Activated CD4-positive, alpha-beta T cell treated with anti-CD3 and anti-CD28 coated beads for 48 hours (primary cell): ENCODE data around the gene MAN2C1.
"Not testable (repeated sequence)": the region's sequence is repeated elsewhere in the genome, so short reads cannot be mapped to it uniquely, and the experiment has no call there.

ENCODE experiments used
- DNase-seq: peaks from one replicate; pipeline ENCODE4 v3.0.0-alpha.2; 2020

The MAN2C1 gene

DNA sequence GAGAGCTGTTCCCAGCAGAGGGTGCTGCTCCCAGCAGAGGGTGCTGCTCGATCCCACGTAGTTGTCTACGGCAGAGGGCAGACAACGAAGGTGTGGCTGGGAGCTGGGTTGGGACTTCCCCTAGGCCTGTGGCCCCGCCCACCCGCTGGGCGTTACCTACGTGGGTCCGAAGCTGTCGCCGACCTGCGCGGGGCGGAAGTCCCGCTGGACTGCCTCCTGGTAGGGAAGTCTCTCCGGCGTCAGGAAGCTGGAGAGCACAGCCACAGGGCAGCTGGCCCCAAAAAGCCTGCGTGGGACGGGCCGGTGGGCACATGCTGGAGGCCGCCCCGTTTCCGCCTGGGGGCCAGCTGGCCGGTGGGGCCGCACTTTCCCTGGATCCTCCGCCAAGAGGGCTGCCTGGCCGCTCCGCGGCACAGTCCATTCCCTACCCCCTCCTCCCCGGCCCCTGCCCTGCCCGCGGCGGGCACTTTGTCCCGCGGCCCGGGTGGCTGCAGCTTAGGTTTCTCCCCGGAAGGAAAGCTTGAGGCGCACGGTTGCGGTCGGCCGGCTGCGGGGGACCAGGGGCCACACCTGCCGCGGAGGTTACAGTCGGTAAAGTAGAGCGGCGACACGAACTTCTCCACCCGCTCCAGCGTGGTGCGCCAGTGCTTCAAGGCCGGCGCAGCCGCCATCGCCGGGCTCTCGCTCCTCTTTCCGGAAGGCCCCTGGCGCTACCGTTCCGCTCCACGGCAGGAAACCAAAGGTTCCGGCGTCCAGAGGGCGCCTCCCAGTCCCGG, at the start of gene MAN2C1:
TSS of gene MAN2C1 (minus strand) at position 695 of the 776 bp plus-strand sequence. CDS start at position 671, 24 bp downstream.
- peak; percentile 96 for DNase-seq

DNA sequence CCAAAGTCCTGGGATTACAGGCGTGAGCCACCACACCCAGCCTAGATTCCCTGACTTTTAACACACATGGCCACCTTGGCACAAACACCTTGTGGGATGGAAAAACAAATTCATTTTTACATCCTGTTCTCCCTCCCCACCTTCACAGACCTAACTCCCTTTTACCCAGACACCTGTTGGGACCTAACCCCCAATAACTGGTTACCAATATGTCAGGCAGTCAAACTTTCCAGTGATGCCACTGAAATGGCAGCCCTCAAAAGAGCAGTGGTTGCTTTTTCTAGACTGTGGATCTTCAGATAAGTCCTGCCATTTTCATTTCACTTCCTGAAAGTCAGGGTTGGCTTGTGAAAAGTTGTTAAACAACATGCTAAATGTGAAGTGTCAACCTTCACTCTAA, 48.2 kb upstream of the MAN2C1 start:
- DNase-seq, result no peak

GRCh38 chr15:75410196-75410595, 41.8 kb upstream of the MAN2C1 start:
- no peak for DNase-seq

DNA sequence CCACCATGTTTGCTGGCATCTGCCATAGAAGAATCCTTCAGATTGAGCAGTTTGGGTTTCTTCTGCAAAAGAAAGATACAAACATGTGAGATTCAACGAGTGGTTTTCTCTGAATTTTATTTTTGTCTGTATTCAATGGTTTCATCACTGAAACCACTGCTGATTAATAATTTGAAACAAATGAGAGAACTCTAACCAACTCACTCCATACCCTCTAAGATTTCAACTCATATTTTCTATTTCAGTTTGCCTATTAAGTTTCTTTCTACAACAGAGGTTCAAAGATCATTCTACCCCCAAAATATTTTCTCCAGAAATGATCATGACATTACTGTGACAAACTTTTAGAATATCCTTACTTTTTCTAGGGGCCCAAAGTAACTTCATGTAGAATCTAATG, 38.7 kb upstream of the MAN2C1 start:
- DNase-seq, result no peak

GRCh38 chr15:75403892-75404291, 35.5 kb upstream of the MAN2C1 start:
- DNase-seq, result no peak

DNA sequence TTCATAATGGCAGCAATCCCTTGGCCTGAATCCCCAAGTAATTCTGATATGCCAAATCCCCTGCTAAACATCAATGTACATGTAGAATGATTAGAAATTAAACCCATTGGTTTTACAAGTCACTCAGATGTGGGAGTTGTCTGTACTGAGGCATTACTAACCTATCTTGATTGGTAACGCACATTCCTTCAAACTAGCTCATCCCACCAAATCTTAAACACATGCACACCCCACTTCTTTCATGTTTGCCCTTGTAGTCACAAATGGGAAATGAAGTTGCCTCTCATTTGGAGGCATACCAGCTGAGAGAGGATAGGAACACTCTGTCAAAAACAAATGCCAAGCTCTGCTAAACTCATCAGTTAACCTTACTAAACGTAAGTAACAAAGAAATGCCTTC, 29.1 kb upstream of the MAN2C1 start:
- DNase-seq, result no peak

GRCh38 chr15:75389791-75390382, 21.5 kb upstream of the MAN2C1 start:
- no peak for DNase-seq

DNA sequence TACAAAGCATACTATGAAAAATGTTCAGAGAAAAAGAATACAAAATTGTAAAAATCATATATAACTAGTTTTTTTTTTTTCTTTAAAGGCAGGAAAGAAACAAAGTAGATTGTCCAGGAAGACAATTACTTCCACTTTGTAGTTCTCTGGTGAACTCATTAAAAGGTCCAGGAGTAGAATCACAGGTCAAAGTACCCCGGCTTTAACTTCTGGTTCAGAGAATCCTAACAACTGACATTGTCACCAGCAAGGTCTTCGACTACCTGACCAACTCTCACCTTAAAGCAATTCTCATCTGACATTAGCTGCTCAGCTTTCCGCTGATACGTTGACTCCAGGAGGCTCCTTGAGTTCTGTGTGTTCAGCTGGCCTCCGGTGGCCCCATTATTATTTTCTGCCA, 15.6 kb upstream of the MAN2C1 start:
- DNase-seq, result not testable (repeated sequence)

GRCh38 chr15:75380773-75381172, 12.4 kb upstream of the MAN2C1 start:
- DNase-seq, result no peak

DNA sequence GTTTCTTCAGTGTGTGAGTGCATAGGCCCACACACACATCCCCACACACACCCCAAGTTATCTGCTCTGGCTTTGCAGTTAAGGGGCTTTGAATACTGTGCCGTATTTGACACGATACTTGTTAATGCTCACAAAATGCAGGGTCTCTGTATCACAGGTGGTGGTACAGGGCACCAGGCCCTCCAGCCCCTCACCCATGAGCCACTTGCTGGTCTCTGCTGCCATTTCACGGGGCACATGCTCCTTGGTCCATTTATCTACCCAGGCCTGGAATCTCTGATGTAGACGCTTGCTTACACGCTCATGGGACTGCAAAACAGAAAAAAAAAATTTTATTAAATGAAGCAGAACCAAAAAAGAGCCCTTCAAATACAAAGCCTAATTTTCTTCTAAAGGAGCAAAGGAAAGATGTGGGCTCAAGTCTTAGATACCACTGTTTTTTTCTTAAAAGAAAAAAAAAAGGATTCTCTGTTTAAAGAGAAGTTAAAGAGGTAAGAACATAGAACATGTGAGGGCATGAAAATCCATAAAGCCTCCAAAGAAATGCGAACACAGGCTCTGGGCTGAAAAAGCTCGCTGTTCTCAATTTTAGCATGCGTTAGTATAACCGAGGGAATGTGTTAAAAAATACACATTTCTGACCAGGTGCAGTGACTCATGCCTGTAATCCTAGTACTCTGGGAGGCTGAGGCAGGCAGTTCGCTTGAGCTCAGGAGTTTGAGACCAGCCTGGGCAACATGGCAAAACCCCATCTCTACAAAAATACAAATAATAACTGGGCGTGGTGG, 3.7 kb upstream of the MAN2C1 start:
- DNase-seq, result no peak

DNA sequence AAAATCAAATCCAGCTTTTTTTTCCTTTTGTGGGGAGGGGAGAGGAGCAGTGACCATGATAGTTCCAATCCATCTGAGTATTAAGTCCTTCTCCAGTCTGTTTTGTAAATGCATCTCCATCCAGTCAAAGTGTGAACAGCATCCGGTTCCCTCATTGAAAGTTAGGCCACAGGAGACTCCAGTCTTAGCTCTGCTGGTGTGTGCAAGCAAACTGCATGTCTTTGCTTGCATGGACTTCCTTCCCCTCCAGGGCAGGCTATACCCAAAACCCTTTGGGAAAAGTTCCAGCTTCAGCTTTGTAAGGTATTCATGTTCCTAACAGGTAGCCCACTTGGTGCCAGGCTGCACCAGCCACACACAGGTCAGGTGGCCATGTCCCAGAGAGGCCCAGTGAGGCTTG, 3.1 kb upstream of the MAN2C1 start:
- no peak for DNase-seq

- no peak for DNase-seq
Observed at GRCh38 chr15:75369897-75370581, 1.6 kb upstream of the MAN2C1 start.

- DNase-seq, result no peak
Observed at GRCh38 chr15:75368689-75369239, 357 bp upstream of the MAN2C1 start.

GRCh38 chr15:75367406-75367912, 948 bp downstream of the MAN2C1 start:
- DNase-seq, result no peak

GRCh38 chr15:75367006-75367405, 1.4 kb downstream of the MAN2C1 start:
- DNase-seq, result no peak

DNA sequence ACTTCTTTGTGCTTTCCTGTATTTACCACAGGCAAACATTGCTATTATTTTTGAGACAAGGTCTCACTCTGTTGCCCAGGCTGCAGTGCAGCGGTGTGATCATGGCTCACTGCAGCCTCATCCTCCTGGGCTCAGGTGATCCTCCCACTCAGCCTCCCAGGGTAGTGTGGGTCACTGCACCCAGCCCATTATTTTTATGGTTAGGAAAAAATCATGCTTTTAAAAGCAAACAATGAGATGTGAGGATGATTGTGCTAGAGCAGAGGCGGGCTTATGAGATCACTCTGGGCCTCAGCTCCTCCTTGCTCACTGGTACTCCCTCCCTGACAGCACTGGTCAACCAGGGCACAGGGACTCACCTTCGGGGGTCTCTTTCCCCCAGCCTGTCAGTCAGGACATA, 2.2 kb downstream of the MAN2C1 start:
- DNase-seq, result no peak

DNA sequence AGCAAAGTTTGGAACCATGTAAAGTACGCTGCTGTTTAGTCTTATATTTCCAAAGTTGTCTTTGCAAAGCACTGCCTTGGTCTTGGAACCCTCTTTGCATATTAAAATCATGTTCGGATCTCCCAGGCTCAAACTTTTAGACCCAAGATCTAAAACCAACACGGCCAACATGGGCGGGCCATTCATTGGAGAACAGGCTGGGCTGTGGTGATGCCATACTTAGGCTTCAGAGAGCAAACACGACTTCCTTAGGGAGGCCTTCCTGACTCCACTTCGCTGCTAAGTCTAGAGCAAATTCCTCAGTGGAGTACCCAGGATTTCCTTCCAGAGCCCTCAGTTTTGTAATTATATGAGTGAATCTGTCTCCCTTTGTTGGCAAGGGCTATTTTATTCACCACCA, 3.5 kb downstream of the MAN2C1 start:
- no peak for DNase-seq

DNA sequence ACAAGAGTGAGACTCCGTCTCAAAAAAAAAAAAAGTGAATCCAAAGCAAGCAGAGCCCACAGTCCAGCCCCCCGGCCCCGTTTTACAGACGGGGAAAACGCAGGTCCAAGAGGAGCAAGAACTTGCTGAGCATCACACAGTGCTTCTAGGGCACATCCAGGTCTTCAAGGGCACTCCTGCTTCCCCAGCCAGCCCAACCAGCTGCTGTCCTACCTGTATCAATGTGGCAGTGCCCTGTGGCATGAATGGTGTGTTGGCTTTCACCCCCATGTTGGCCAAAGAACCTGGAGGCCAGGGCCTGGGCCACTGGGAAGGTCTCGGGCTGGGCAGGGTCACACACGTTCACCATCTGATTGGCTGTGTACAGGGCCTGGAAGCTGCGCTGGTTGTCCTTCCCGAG, 4.6 kb downstream of the MAN2C1 start:
- no peak for DNase-seq

DNA sequence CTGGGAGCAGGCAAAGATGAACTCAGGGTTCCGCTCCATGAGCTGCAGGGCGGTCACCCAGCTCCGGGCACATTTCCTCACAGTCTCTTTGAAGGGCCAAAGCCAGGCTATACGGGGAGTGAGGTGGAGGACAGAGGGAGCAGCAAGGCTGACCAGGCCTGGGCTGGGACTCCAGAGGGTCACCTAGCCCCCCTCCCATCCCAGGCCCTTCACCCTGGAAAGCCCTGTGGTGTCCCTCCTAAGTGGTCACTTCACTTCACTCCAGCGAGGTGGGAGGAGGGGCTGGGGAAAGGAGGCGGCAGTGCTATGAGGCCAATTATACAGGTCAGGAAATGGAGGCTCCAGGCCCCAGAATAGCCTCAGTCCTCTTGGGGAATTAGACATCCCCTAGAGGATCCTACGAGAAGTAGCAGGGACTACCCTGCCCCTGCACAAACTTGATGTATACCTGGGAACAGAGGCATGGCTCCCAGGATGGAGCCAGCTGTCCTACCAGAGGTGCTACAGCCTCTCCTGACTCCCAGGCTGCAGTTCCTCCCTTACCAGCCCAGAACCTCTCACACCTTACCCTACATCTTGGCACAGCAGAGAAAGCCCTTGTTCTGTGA, 5.7 kb downstream of the MAN2C1 start:
- DNase-seq, result no peak

GRCh38 chr15:75361989-75362641, 6.3 kb downstream of the MAN2C1 start:
- no peak for DNase-seq

- no peak for DNase-seq
Observed at GRCh38 chr15:75361361-75361988, 6.9 kb downstream of the MAN2C1 start.
